Endothelial cell of hepatic sinusoid (primary cell): ENCODE data around the gene FECH.

Source experiments
- in situ Hi-C: cut with HindIII; loops from 2 replicates; pipeline ENCODE4 v1.10.0; 2017; ENCODE audit warnings: low sequenced_read_pairs

FECH gene

DNA sequence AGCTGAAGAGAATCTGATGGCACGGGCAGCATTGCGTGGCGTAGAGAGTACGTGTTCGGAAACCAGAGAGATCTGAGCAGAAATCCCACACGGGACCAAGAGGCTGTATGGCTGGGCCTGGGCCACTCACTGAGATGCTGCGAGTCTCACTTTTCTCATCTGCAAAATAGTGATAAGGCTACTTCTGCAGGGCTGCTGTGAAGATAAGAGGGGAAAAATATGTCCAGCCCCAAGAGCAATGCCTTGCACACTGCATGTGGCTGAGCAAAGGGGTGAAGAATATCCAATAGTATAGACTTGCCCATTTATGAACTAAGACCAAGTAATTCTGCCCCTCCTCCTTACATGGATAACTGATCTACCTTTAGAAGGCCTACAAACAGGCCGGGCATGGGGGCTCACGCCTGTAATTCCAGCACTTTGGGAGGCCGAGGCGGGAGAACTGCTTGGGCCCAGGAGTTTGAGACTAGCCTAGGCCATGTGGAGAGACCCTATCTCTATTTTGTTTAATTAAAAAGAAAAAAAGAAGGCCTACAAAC, 3.1 kb downstream of the FECH start:
- in situ Hi-C loops = no loop called here

DNA sequence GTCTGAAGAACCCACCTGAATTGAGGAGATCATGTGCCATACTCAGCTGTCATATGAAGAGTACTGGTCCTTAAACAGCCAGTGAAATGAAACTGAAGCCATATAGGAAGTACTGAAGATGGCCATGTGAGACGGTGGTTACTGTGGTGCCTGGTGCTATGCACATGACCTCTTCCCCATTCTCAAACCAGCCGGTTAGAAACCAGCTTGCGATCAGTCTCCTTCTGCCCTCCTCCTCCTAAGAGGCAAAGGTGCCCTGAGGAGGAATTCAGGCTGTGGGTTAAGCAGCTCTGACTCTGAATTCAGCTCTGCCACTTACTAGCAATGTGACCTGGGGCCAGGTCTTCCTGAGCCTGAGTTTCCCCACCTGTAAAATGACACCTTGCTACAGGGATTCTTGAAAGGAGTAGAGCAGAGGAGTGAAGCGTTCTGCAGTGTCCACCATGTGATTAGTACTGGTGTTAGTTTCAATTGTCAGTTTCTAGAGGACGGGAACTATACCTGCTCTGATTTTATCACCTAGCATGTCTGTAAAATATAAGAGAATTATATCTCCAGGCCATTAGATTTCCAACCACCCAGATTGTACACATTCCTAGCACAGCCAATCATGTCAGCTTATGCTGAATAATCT, 5.1 kb downstream of the FECH start:
- in situ Hi-C loops = no loop called here

- in situ Hi-C loops = no loop called here
These were observed 6.6 kb downstream of the FECH start for GRCh38 chr18:57579934-57580333.

- in situ Hi-C loops = no loop called here
These were observed 10.2 kb downstream of the FECH start for GRCh38 chr18:57576316-57576715.

DNA sequence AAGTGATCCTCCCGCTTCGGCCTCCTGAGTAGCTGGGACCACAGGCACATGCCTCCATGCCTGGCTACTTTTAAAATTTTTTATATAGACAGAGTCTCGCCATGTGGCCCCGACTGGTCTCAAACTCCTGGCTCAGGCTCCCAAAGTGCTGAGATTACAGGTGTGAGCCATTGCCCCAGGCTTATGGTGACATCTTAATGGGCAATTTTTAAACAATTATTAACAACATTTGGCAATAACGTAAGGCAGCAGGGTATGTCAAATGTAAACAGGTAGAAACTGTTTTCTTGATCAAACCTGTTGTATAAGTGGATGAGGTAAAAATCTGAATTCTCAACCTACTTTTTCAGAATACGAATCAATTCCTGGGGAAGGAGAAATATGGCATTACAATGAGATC, 11.0 kb downstream of the FECH start:
- in situ Hi-C loops = no loop called here

DNA sequence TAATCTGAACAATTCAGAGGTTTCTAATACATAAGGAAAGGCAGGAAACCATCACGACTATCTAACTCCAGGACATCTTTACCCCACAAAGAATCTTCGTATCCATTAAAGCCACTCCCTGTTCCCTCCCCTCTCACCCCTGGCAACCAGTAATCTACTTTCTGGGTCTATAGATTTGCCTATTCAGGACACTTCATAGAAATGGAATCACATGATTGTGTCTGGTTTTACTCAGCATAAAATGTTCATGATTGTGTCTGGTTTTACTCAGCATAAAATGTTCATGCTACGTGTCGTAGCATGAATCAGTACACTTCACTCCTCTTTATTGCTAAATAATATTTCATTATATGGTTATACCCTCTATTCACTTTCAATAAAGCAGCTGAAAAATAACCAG, 11.6 kb downstream of the FECH start:
- in situ Hi-C loops = no loop called here

DNA sequence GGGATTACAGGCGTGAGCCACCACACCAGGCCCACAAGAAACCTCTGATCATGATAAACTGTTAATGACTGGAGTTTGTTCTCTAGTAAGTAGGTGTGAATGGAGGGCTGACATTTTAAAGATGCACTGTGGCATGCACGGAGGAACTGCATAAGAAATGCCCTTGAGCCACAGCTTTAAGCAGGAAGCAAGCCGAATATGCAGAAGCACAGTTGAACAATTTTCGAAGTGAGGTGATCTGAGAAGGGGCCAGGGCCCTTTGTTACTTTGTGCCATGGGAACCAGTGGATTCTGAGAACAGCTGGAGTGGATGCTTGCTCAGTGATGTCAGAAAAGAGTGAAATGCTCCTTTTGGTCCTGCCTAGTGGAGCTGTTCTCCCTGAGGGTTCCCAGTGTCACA, 16.3 kb downstream of the FECH start:
- in situ Hi-C loops = no loop called here

GRCh38 chr18:57569133-57569532, 17.4 kb downstream of the FECH start:
- in situ Hi-C loops = no loop called here

DNA sequence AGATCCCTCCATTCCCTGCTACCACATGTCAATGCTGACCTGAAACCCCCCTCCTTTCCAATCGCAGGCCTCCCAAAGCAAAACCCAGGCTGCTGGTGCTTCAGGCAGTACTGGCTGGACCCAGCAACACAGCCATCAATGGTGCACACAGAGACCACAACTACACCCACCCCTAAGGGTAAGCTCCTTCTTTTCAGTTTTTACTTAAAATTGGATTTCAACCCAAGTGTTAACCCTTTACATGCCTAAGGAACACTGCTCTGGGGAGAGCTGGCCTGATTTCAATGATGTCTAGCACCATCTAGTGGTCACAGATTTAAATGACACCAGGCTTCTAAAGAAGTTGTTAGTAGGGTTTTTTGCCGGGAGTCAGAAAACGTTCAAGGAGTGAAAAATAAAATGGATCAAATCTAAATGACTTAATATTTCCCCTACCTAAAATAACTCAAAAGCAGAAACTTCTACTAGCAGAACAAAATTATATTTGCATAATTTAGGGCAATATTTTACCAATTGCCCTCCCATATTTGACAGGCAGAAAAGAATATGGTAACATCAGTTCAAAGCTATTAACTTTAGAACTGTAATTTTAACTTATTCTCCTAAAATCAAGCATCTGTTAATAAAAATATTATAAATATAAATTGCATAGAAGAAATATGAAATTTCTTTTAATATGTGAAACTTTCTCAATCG, 24.6 kb downstream of the FECH start:
- in situ Hi-C loops = no loop called here

- in situ Hi-C loops = no loop called here
These were observed 25.2 kb downstream of the FECH start for GRCh38 chr18:57561261-57561660.

GRCh38 chr18:57559314-57559713, 27.2 kb downstream of the FECH start:
- in situ Hi-C loops = no loop called here

DNA sequence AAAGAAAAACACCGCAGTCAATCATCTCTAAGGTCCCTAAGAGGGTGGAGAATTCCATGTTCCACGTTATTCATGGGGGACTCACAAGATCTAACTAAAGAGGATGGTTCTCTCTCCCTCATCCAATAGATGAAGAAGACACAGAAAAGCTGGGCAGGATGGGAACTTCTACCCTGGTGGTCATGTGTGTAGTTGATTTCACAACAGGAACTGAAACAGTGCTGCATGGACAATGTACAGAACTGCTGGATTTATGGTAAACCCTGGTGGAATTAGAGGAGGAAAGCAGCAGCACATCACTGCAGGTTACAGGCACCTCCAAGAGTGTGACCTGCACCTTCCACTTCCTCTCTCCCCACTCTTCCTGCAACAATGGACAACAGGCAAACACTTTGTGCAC, 31.4 kb downstream of the FECH start:
- in situ Hi-C loops = no loop called here

DNA sequence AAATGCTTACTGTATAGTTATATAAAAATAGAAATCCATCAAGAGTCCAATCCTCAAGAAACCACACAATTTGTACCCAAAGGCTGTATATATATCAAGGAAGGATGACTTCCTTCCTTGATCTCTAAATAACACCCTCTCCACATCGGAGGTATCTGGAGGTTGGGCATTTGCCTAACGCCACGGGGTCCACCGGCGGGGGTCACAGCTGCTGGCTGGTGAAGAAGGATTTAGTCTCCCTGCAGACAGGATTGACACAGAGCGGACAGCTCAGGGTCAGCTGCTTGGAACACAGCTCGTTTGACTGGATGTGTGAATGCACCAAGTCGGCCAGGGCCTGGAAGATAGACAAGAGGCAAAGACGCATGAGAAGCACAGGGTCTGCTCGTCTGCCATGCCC, 36.0 kb downstream of the FECH start:
- in situ Hi-C loops = no loop called here

DNA sequence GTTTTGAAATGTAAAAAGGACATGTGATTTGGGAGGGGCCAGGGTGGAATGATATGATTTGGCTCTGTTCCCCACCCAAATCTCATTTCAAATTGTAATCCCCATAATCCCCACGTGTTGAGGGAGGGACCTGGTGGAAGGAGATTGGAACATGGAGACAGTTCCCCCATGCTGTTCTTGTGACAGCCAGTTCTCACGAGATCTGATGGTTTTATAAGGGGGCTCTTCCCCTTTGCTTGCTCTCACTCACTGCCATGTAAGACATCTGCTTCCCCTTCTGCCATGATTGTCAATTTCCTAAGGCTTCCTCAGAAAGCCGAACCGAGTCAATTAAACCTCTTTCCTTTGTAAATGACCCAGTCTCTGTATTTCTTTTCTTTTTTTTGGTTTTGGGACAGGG, 39.2 kb downstream of the FECH start:
- in situ Hi-C loops = no loop called here

DNA sequence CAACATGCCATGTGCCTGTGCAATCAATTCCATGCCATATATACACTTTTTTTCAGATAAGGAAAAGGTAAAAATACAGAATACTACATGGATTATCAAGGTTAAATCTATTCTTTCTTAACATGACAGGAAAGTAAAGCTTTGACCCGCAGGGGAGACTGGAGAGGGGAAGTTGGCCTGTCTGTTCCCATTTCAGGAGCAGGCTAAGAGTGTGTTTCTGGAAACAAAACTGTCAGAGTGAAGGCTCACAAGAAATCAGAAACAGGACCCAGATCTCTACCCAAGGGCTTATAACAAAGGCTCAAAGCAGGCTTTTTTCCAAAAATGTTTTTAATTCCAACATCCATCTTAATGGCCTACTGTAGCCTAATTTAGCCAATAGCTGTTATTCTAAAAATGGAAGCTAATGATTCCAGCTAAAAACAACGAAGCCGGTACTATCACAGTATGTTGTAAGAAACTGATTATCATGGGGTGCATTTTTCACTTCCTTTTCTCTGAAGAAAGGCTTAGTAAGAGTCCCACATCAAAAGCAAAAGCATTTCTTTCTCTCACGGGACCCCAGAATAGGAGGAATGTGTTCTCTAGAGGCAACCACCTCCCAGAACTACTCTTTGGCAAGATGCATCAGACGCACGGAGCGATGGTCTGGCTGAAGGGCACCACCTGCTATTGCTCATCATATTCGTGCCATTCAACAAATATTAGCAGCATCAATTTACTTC, 41.4 kb downstream of the FECH start:
- in situ Hi-C loops = no loop called here

DNA sequence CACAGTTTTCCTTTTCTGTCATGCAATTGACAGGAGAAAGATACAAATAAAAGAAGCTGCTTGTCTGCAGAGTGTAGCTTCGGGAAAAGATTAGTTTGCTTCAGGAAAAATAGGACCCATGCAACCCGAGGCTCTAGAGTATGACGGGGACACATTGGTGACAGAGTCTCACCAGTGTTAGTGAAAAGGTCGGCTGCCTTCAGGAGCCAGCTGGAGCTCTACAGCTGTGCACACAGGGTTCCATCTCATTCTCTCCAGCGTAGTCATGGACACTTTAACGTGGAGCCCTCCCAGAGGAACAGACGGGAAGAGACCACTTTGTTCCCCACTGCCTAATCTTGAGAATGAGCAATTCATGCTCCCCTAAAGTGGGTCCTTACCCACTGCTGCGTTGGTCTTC, 42.9 kb downstream of the FECH start:
- in situ Hi-C loops = no loop called here

DNA sequence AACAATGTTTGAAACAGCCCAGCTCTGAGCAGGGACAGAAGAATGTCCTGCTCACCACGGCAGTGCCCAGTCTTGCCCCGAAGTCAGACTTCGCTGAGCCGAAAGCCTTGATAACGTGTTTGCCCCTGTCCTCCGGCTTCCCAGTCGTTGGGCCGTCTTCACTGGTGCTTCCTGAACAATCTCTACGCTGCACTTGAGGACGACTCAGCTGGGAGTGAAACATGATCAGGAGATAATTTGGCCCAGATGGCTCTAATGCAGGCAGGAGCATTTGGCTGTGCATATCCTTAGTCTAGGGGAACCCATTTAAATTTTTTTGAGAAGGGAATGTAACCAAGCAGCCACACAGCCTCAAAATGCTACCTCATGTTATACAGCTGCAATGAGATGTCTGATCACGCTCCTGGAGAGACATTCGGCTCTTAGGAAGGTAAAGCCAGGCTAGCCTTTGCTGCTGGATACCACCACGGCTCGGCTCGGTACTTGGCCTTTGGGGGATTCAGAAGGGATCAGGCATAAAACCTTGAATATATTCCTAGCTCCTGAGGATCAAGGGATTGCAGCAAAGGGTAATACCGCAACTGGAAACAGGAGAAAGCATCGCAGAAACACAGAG, 43.6 kb downstream of the FECH start:
- in situ Hi-C loops = no loop called here

GRCh38 chr18:57542126-57542525, 44.4 kb downstream of the FECH start:
- in situ Hi-C loops = no loop called here

DNA sequence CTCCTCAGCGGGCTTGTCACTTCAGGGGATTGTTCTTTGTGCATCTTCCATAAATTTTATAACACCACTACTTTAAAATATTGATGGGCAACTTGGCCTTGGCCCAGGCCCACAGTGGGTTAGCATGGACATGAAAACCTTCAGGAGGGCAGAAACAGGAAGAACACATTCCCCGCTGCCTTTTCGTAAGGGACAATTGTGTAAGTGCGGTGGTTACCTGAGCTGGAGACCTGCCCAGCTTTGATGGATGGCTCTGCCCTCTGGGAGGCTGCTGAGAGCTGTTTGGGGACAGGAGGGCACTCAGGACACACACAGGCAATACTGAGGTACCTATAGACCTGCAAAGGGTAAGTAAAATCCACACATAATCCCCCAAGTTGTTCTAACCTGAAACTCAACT, 46.8 kb downstream of the FECH start:
- in situ Hi-C loops = no loop called here

DNA sequence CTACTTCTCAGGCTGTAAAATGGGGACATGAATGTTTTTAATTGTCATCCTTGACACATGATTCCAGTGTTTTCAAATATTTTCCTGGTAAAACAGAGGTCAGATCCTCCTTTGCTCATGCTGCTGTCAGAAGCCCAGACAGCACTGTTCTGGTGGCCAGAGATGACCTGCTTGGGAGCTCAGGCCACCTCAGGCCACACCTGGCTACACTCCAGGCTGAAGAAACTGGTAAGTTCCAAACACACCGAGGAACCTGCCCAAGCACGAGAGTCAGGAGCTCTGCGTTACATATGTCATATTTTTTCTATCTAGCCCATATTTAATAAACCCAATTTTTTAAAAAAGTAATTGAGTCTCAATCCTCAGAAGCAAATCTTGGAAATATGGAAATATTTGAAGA, 47.9 kb downstream of the FECH start:
- in situ Hi-C loops = no loop called here

- in situ Hi-C loops = no loop called here
These were observed 52.0 kb downstream of the FECH start for GRCh38 chr18:57534511-57534909.
